ENCODE measurements around the gene FOSL2.
A peak's percentile ranks its signal among the peaks of the same experiment; 100 is the strongest.

Gene FOSL2

DNA sequence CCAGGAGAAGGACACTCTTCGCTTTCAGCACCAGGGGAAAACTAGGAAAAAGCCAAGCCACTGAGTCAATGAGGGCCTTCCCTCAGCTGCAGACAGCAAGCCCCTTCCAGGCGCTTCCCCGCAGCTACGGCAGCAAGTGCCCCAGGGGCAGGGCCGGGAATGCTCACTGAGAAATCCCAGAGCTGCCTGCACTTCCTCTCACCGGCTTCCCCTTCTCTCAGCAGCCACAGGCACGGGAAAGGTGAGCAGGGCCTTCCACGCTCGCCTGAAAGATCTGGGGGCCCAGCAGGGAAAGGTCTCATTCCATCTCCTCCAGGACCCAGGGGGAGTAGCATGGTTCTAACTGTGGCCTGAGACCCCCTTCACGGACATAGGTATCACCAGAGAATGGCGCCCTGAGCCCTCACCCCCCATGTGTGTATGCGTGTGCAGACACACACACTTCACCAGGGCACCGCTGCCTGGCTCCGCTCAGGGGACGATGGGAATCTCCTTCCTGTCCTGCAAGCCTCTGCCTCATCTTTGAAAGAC lies 29.6 kb upstream of the FOSL2 start:
- peaks cover 0 to 3% (median 0%) of the 10 kb centered on the region in 5 donors for H3K27me3 ChIP-seq (ENCODE audit: control insufficient read depth in 5 of 5, insufficient read depth in 4 of 5, low read length in 5 of 5)
- H3K9ac ChIP-seq (ENCODE audit: low read length in 5 of 5) = no peak overlapping the region
- H3K36me3 ChIP-seq (ENCODE audit: control insufficient read depth in 5 of 5, insufficient read depth in 5 of 5, low read length in 5 of 5) = no peaks in the 10 kb centered on the region
- H3K4me1 ChIP-seq (ENCODE audit: control insufficient read depth in 5 of 5, insufficient read depth in 5 of 5, low read length in 5 of 5) = peaks cover 6 to 30% (median 21%) of the 10 kb centered on the region in 5 donors
- no peaks in the 10 kb centered on the region for H3K9me3 ChIP-seq (ENCODE audit: control insufficient read depth in 5 of 5, low read length in 5 of 5)
- H3K4me3 ChIP-seq (ENCODE audit: low read depth in 1 of 5, low read length in 5 of 5) = no peak overlapping the region
- no peak overlapping the region for H3K27ac ChIP-seq (ENCODE audit: low read depth, low read length)

DNA sequence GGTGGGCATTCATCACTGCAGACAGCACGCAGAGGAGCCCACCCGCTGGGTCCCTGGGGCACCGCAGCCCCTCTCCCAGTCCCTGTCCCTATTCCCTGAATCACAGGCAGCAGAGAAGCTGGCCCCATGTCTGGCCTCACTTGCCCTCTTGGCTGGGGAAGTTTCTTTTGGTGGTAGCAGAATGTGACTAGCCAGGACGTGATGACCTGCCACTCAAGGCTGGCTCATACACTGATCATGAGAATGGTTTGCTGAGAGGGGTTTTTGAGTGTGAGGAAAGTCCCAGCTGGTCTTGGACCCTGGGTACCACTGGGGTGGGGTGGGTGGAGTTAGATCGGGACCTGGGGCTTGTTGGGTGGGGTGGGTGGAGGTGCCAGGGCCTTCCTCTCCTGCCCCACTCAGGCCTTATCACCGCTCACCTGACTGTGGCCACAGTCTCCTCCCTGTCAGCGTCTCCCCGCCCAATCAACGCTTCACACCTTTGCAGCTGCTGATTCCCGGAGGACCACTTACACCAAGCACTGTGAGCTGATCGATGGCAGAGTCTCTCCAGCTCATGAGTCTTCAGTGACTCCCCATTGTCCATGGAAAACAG lies 28.9 kb upstream of the FOSL2 start:
- Histone ChIP-seq H3K9me3 (ENCODE audit: control insufficient read depth in 5 of 5, low read length in 5 of 5) (no peaks in the 10 kb centered on the region), H3K4me1 (ENCODE audit: control insufficient read depth in 5 of 5, insufficient read depth in 5 of 5, low read length in 5 of 5) (peaks cover 6 to 30% (median 21%) of the 10 kb centered on the region in 5 donors), H3K27ac (ENCODE audit: low read depth, low read length) (no peak overlapping the region), H3K4me3 (ENCODE audit: low read depth in 1 of 5, low read length in 5 of 5) (no peak overlapping the region), H3K9ac (ENCODE audit: low read length in 5 of 5) (no peak overlapping the region), H3K27me3 (ENCODE audit: control insufficient read depth in 5 of 5, insufficient read depth in 4 of 5, low read length in 5 of 5) (peaks cover 0 to 3% (median 0%) of the 10 kb centered on the region in 5 donors), H3K36me3 (ENCODE audit: control insufficient read depth in 5 of 5, insufficient read depth in 5 of 5, low read length in 5 of 5) (no peaks in the 10 kb centered on the region)

DNA sequence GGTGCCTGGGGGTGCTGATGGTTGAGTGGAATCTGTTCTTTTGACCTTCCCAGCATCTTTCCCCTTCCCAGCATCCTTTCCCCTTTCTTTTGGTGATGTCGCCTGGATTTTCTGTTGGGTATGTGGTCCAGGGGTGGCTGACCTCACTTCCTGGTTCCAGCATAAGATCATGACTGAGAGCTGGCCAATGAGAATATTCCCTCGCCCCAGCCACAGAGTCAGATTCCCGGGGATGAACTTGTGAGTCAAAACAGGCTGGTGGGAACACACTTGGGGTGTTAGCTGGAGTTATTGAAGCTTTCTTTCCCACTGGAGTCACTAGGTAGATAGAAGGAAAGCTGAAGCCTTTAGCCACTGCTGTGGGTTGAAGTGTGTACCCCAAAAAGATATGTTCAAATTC lies 28.0 kb upstream of the FOSL2 start:
- Histone ChIP-seq H3K4me3 (ENCODE audit: low read depth in 1 of 5, low read length in 5 of 5) (no peak overlapping the region), H3K9me3 (ENCODE audit: control insufficient read depth in 5 of 5, low read length in 5 of 5) (no peaks in the 10 kb centered on the region), H3K27ac (ENCODE audit: low read depth, low read length) (no peak overlapping the region), H3K4me1 (ENCODE audit: control insufficient read depth in 5 of 5, insufficient read depth in 5 of 5, low read length in 5 of 5) (peaks cover 6 to 26% (median 23%) of the 10 kb centered on the region in 5 donors), H3K36me3 (ENCODE audit: control insufficient read depth in 5 of 5, insufficient read depth in 5 of 5, low read length in 5 of 5) (no peaks in the 10 kb centered on the region), H3K9ac (ENCODE audit: low read length in 5 of 5) (no peak overlapping the region), H3K27me3 (ENCODE audit: control insufficient read depth in 5 of 5, insufficient read depth in 4 of 5, low read length in 5 of 5) (peaks cover 0 to 3% (median 0%) of the 10 kb centered on the region in 5 donors)

DNA sequence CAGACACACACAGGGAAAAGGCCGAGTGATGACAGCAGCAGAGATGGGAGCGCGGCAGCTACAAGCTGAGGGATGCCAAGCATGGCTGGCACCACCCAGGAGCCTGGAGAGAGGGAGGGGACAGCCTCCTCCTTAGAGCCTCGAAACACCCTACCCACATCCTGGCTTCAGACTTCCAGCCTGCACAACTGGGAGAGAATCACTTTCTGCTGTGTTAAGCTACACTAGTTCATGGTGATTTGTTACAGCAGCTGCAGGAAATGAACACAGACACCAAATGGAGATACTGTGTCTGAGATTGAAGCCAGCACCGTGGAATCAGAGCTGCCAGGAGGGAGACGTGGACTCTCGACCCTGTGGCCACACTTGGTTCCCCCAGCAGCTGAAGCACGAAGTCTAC lies 27.5 kb upstream of the FOSL2 start:
- Histone ChIP-seq H3K4me1 (ENCODE audit: control insufficient read depth in 5 of 5, insufficient read depth in 5 of 5, low read length in 5 of 5) (peaks cover 6 to 27% (median 22%) of the 10 kb centered on the region in 5 donors), H3K27me3 (ENCODE audit: control insufficient read depth in 5 of 5, insufficient read depth in 4 of 5, low read length in 5 of 5) (peaks cover 0 to 3% (median 0%) of the 10 kb centered on the region in 5 donors), H3K27ac (ENCODE audit: low read depth, low read length) (no peak overlapping the region), H3K4me3 (ENCODE audit: low read depth in 1 of 5, low read length in 5 of 5) (no peak overlapping the region), H3K36me3 (ENCODE audit: control insufficient read depth in 5 of 5, insufficient read depth in 5 of 5, low read length in 5 of 5) (no peaks in the 10 kb centered on the region), H3K9ac (ENCODE audit: low read length in 5 of 5) (no peak overlapping the region), H3K9me3 (ENCODE audit: control insufficient read depth in 5 of 5, low read length in 5 of 5) (no peaks in the 10 kb centered on the region)

DNA sequence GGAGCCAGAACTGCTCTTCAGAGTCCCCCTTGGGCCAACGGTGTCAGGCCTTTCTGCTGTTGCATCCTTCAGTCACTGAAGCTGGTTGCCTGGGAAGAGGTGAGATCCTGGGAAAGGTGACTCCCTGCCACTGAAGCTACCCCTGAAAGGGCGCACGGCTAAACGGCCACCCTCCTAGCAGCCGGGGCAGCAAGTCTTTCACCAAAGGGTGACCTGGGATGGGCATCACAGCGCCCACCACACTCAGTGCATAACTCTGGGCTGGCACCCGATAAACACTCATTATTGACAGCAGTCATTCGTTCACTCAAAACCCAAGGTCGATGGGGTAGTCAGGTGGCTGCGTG lies 26.5 kb upstream of the FOSL2 start:
- Histone ChIP-seq H3K27ac (ENCODE audit: low read depth, low read length) (no peak overlapping the region), H3K36me3 (ENCODE audit: control insufficient read depth in 5 of 5, insufficient read depth in 5 of 5, low read length in 5 of 5) (no peaks in the 10 kb centered on the region), H3K9me3 (ENCODE audit: control insufficient read depth in 5 of 5, low read length in 5 of 5) (no peaks in the 10 kb centered on the region), H3K27me3 (ENCODE audit: control insufficient read depth in 5 of 5, insufficient read depth in 4 of 5, low read length in 5 of 5) (peaks cover 0 to under 1% (median 0%) of the 10 kb centered on the region in 5 donors), H3K4me1 (ENCODE audit: control insufficient read depth in 5 of 5, insufficient read depth in 5 of 5, low read length in 5 of 5) (peaks cover 2 to 23% (median 18%) of the 10 kb centered on the region in 5 donors), H3K9ac (ENCODE audit: low read length in 5 of 5) (peak overlapping the region in 1 of 5 donors; percentile 26), H3K4me3 (ENCODE audit: low read depth in 1 of 5, low read length in 5 of 5) (no peak overlapping the region)

DNA sequence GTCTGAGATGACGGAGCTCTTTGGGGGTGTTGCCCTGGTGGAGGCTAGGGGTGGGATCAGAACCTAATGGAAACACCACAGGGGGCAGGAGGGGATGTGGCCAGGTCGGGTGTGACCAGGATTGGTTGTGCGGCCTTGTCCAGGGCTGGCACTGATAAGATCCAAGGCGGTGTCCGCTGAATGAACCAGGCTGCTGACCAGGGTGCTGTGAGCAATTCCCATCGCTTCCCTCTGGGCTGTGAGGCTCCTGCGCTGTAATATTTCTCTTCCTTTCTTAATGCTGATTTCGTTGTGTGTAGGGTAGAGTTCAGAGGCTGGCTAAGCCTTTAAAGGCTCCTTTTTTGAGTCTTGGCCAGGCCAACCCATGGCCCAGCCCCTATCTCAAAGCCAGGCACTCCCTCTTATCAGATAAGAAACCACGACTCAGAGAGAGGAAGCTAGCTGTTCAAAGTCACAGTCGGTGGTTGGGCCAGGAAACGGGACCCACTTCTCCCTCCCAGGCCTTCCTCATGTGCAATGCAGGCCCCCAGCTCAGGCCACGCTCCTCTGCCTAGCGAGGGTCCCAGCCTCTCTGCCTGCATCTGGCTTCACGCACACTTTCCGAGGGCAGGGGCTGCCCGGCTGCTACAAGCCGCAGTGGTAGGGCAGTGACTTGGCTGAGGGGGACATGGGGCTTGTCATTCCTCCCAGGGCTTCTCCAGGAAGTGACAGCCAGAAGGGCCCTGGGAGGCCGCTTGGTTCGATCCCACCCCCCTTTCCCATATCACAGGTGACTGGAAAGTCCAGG lies 26.0 kb upstream of the FOSL2 start:
- H3K4me1 ChIP-seq (ENCODE audit: control insufficient read depth in 5 of 5, insufficient read depth in 5 of 5, low read length in 5 of 5) = peaks cover 2 to 23% (median 18%) of the 10 kb centered on the region in 5 donors
- H3K36me3 ChIP-seq (ENCODE audit: control insufficient read depth in 5 of 5, insufficient read depth in 5 of 5, low read length in 5 of 5) = no peaks in the 10 kb centered on the region
- peak overlapping the region in 2 of 5 donors; percentile 10 to 26 for H3K9ac ChIP-seq (ENCODE audit: low read length in 5 of 5)
- no peaks in the 10 kb centered on the region for H3K27me3 ChIP-seq (ENCODE audit: control insufficient read depth in 5 of 5, insufficient read depth in 4 of 5, low read length in 5 of 5)
- H3K4me3 ChIP-seq (ENCODE audit: low read depth in 1 of 5, low read length in 5 of 5) = no peak overlapping the region
- H3K27ac ChIP-seq (ENCODE audit: low read depth, low read length) = no peak overlapping the region
- no peaks in the 10 kb centered on the region for H3K9me3 ChIP-seq (ENCODE audit: control insufficient read depth in 5 of 5, low read length in 5 of 5)

DNA sequence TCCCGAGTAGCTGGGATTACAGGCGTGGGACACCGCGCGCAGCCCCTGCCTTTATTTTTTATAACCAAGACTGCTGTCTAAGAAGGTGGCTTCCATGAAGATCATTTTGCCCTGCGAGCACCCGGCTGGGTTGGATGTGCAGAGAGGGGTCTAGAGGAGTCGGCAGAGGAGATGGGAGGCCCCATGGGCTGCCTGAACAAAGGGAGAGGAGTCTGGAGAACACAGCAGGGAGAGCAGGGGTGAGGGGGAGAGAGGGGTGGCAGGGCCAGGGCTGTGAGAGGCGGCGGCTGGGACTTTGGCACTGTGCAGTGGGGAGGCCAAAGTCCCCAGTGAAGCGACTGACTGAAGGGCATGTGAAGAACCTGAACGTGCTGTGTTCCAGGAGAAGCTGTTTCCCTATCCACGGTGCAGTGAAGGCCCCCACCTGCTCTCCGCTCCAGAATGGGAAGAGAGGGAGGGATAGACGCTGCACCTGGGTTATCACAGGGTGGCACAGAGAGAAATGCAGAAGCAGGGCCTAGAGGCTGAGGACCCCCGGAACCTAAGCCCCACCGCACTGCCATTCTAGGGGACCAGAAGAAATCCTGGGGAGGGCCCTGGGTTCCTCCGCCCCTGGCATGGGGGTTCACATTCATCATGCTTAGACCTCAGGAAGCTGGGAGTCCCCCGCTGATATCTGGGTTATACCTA lies 24.8 kb upstream of the FOSL2 start:
- H3K27me3 ChIP-seq (ENCODE audit: control insufficient read depth in 5 of 5, insufficient read depth in 4 of 5, low read length in 5 of 5) = no peaks in the 10 kb centered on the region
- no peak overlapping the region for H3K9ac ChIP-seq (ENCODE audit: low read length in 5 of 5)
- no peaks in the 10 kb centered on the region for H3K36me3 ChIP-seq (ENCODE audit: control insufficient read depth in 5 of 5, insufficient read depth in 5 of 5, low read length in 5 of 5)
- peaks cover 2 to 23% (median 18%) of the 10 kb centered on the region in 5 donors for H3K4me1 ChIP-seq (ENCODE audit: control insufficient read depth in 5 of 5, insufficient read depth in 5 of 5, low read length in 5 of 5)
- no peaks in the 10 kb centered on the region for H3K9me3 ChIP-seq (ENCODE audit: control insufficient read depth in 5 of 5, low read length in 5 of 5)
- no peak overlapping the region for H3K27ac ChIP-seq (ENCODE audit: low read depth, low read length)
- no peak overlapping the region for H3K4me3 ChIP-seq (ENCODE audit: low read depth in 1 of 5, low read length in 5 of 5)

DNA sequence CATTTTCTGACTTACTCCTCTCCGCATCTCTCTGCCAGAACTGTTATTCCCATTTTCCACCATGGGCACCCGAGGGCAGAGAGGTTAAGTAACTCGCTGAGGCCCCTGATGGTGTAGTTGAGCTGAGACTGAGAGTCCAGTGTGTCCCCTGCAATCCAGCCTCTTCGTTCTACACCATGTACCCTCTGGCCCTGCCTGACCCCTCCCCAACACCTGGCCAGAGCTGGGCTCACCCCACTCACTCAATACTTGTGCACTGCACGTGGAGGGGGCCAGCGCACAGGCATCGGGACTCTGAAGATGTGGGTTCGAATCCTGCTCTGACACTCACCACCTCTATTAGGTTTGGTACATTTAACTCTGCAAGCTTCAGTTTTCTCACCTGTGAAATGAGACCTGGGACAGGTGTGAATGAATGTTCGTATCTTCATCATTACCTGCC lies 24.3 kb upstream of the FOSL2 start:
- H3K4me3 ChIP-seq (ENCODE audit: low read depth in 1 of 5, low read length in 5 of 5) = no peak overlapping the region
- H3K27ac ChIP-seq (ENCODE audit: low read depth, low read length) = no peak overlapping the region
- H3K4me1 ChIP-seq (ENCODE audit: control insufficient read depth in 5 of 5, insufficient read depth in 5 of 5, low read length in 5 of 5) = peaks cover 2 to 23% (median 18%) of the 10 kb centered on the region in 5 donors
- no peaks in the 10 kb centered on the region for H3K27me3 ChIP-seq (ENCODE audit: control insufficient read depth in 5 of 5, insufficient read depth in 4 of 5, low read length in 5 of 5)
- H3K9ac ChIP-seq (ENCODE audit: low read length in 5 of 5) = no peak overlapping the region
- no peaks in the 10 kb centered on the region for H3K36me3 ChIP-seq (ENCODE audit: control insufficient read depth in 5 of 5, insufficient read depth in 5 of 5, low read length in 5 of 5)
- H3K9me3 ChIP-seq (ENCODE audit: control insufficient read depth in 5 of 5, low read length in 5 of 5) = no peaks in the 10 kb centered on the region

DNA sequence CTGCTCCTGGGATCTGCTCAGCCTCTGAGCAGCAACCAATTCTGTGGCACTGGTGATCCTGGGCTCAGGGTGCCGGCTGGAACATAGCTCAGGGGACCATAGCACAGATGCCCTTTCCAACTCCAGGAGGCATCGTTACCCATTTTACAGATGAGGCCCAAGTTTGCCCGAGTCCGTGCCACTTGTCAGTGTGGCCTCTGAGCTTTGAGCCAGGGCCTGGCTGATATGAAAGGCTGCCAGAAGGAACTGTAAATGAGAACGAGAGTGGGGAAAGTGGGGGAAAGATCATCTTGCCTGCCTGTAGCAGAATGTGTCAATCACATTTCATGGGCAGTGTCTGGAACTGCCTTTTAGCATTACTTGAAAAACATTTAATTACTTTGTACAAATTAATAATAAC lies 23.3 kb upstream of the FOSL2 start:
- no peaks in the 10 kb centered on the region for H3K9me3 ChIP-seq (ENCODE audit: control insufficient read depth in 5 of 5, low read length in 5 of 5)
- no peaks in the 10 kb centered on the region for H3K27me3 ChIP-seq (ENCODE audit: control insufficient read depth in 5 of 5, insufficient read depth in 4 of 5, low read length in 5 of 5)
- no peak overlapping the region for H3K9ac ChIP-seq (ENCODE audit: low read length in 5 of 5)
- H3K27ac ChIP-seq (ENCODE audit: low read depth, low read length) = no peak overlapping the region
- H3K4me3 ChIP-seq (ENCODE audit: low read depth in 1 of 5, low read length in 5 of 5) = no peak overlapping the region
- peaks cover 2 to 23% (median 18%) of the 10 kb centered on the region in 5 donors for H3K4me1 ChIP-seq (ENCODE audit: control insufficient read depth in 5 of 5, insufficient read depth in 5 of 5, low read length in 5 of 5)
- no peaks in the 10 kb centered on the region for H3K36me3 ChIP-seq (ENCODE audit: control insufficient read depth in 5 of 5, insufficient read depth in 5 of 5, low read length in 5 of 5)

DNA sequence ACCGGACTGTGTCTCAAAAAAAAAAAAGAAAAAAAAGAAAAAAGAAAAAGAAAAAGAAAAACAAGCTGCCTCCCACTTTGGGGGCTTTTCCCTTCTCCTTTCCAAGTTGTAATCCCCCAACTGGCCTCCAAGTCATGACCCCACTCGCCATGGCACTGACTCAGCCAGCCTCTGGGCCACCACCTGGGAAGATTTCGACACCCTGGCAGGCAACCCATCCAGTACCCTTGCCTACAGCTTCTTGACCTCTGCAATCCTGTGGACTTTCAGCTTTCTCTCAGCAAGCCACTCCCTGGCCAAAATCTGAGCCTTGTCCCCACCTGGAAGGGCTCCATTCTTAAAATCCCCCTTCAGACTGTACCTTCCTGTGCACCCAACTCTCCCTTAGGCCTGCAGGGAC lies 22.3 kb upstream of the FOSL2 start:
- Histone ChIP-seq H3K4me1 (ENCODE audit: control insufficient read depth in 5 of 5, insufficient read depth in 5 of 5, low read length in 5 of 5) (peaks cover 2 to 23% (median 18%) of the 10 kb centered on the region in 5 donors), H3K27me3 (ENCODE audit: control insufficient read depth in 5 of 5, insufficient read depth in 4 of 5, low read length in 5 of 5) (no peaks in the 10 kb centered on the region), H3K27ac (ENCODE audit: low read depth, low read length) (no peak overlapping the region), H3K9me3 (ENCODE audit: control insufficient read depth in 5 of 5, low read length in 5 of 5) (no peaks in the 10 kb centered on the region), H3K4me3 (ENCODE audit: low read depth in 1 of 5, low read length in 5 of 5) (no peak overlapping the region), H3K36me3 (ENCODE audit: control insufficient read depth in 5 of 5, insufficient read depth in 5 of 5, low read length in 5 of 5) (no peaks in the 10 kb centered on the region), H3K9ac (ENCODE audit: low read length in 5 of 5) (no peak overlapping the region)

All from subcutaneous abdominal adipose tissue (tissue), 5 donors.